OCI-LY1 (cell line): ENCODE data around the gene CHRNA3.

Experiments used
- H2AFZ ChIP-seq: fragments of 200-600 bp; sonication (generic), shearing (Covaris generic); 2 replicates; pipeline ENCODE4 v1.6.0; 2014; ENCODE audit warnings: antibody characterized with exemption, mild to moderate bottlenecking, low read length
- H3F3A ChIP-seq: fragments of 200-600 bp; sonication (generic), shearing (Covaris generic); 2 replicates; pipeline ENCODE4 v1.6.0; 2014; ENCODE audit warnings: mild to moderate bottlenecking, antibody characterized with exemption, low read length, moderate library complexity; ENCODE audit not compliant: insufficient read depth
- H3K27ac ChIP-seq: fragments of 200-600 bp; sonication (generic); 2 replicates; pipeline ENCODE4 v1.5.1; 2014; ENCODE audit warnings: low read length, mixed run types, mild to moderate bottlenecking, low read depth; ENCODE audit not compliant: poor library complexity, severe bottlenecking
- H3K27me3 ChIP-seq: fragments of 200-600 bp; sonication (generic); 2 replicates; pipeline ENCODE4 v1.6.0; 2014; ENCODE audit warnings: antibody characterized with exemption, mild to moderate bottlenecking, low read length, moderate library complexity; ENCODE audit not compliant: insufficient read depth
- H3K36me3 ChIP-seq: fragments of 200-600 bp; sonication (generic); 2 replicates; pipeline ENCODE4 v1.6.1; 2014; ENCODE audit warnings: mild to moderate bottlenecking, antibody characterized with exemption, low read length, moderate library complexity, mixed read lengths; ENCODE audit not compliant: insufficient read depth
- H3K4me1 ChIP-seq: fragments of 200-600 bp; sonication (generic); 2 replicates; pipeline ENCODE4 v1.5.1; 2014; ENCODE audit warnings: mild to moderate bottlenecking, low read length, moderate library complexity; ENCODE audit not compliant: insufficient read depth, severe bottlenecking
- H3K4me2 ChIP-seq: fragments of 200-600 bp; sonication (generic), shearing (Covaris generic); 2 replicates; pipeline ENCODE4 v1.6.1; 2014; ENCODE audit warnings: low read length
- H3K4me3 ChIP-seq: fragments of 200-600 bp; sonication (generic); 2 replicates; pipeline ENCODE4 v1.5.1; 2014; ENCODE audit warnings: low read length, low read depth, mild to moderate bottlenecking, mixed read lengths; ENCODE audit not compliant: poor library complexity, severe bottlenecking
- H3K79me2 ChIP-seq: fragments of 200-600 bp; shearing (Covaris generic); 2 replicates; pipeline ENCODE4 v1.6.1; 2016; ENCODE audit warnings: mixed run types, low read length, mixed read lengths; ENCODE audit not compliant: insufficient read depth
- H3K9ac ChIP-seq: fragments of 200-600 bp; sonication (generic), shearing (Covaris generic); 2 replicates; pipeline ENCODE4 v1.6.1; 2014; ENCODE audit warnings: mild to moderate bottlenecking, low read length, mixed read lengths
- H3K9me2 ChIP-seq: fragments of 200-600 bp; sonication (generic), shearing (Covaris generic); 2 replicates; pipeline ENCODE4 v1.6.1; 2014; ENCODE audit warnings: low read depth, mild to moderate bottlenecking, low read length, mixed read lengths
- H3K9me3 ChIP-seq: fragments of 200-600 bp; shearing (Covaris generic); 2 replicates; pipeline ENCODE4 v1.6.1; 2014; ENCODE audit warnings: low read length, mixed read lengths
- H4K20me1 ChIP-seq: fragments of 200-600 bp; sonication (generic), shearing (Covaris generic); 2 replicates; pipeline ENCODE4 v1.6.0; 2016; ENCODE audit warnings: mild to moderate bottlenecking, low read length; ENCODE audit not compliant: insufficient read depth
- CTCF ChIP-seq: fragments of 200-600 bp; sonication (generic), shearing (Covaris generic); IDR thresholded peaks from 2 replicates; pipeline ENCODE4 v1.5.1; 2017; ENCODE audit warnings: mild to moderate bottlenecking, antibody characterized with exemption, low read length, moderate library complexity, mixed read lengths
- EZH2 ChIP-seq: fragments of 200-600 bp; sonication (generic), shearing (Covaris generic); IDR thresholded peaks from 2 replicates; pipeline ENCODE4 v1.8.0; 2017; ENCODE audit warnings: borderline replicate concordance, mixed run types, mild to moderate bottlenecking, antibody characterized with exemption, low read length, moderate library complexity, mixed read lengths

The CHRNA3 gene

GRCh38 chr15:78641749-78642275, 21.0 kb upstream of the CHRNA3 start:
- TF ChIP-seq CTCF (no peak), EZH2 (no peak)
- H3F3A ChIP-seq: no peaks in the 10 kb centered on the region
- H4K20me1 ChIP-seq: no peaks in the 10 kb centered on the region
- no peak overlapping the region for H3K4me2 ChIP-seq
- no peaks in the 10 kb centered on the region for H3K79me2 ChIP-seq
- no peaks in the 10 kb centered on the region for H3K4me1 ChIP-seq
- H3K9me2 ChIP-seq: no peaks in the 10 kb centered on the region
- H3K4me3 ChIP-seq: no peak overlapping the region
- peaks cover 4% of the 10 kb centered on the region; the same call in 1 of the 2 replicates for H3K27me3 ChIP-seq
- no peak overlapping the region for H2AFZ ChIP-seq
- no peak overlapping the region for H3K27ac ChIP-seq
- no peaks in the 10 kb centered on the region for H3K36me3 ChIP-seq
- H3K9me3 ChIP-seq: no peaks in the 10 kb centered on the region
- no peak overlapping the region for H3K9ac ChIP-seq

GRCh38 chr15:78641102-78641748, 20.4 kb upstream of the CHRNA3 start, which contains the start of gene CHRNB4:
Gene CHRNB4, minus strand, starts transcription at chr15:78641210. Its CDS starts 77 bp downstream, at chr15:78641133.
- Histone ChIP-seq H3K9ac (no peak within 1 kb of the TSS), H3K9me2 (no peaks in the 10 kb centered on the region), H3K4me2 (no peak within 1 kb of the TSS), H3K79me2 (no peaks in the 10 kb centered on the region), H3K36me3 (no peaks in the 10 kb centered on the region), H3K27me3 (peaks cover 4% of the 10 kb centered on the region; the same call in 1 of the 2 replicates), H3K4me3 (no peak within 1 kb of the TSS), H3F3A (no peaks in the 10 kb centered on the region), H3K4me1 (no peaks in the 10 kb centered on the region), H3K9me3 (no peaks in the 10 kb centered on the region), H4K20me1 (no peaks in the 10 kb centered on the region), H2AFZ (no peak within 1 kb of the TSS), H3K27ac (no peak within 1 kb of the TSS)
- TF ChIP-seq CTCF (no peak), EZH2 (no peak)

GRCh38 chr15:78640527-78641101, 19.8 kb upstream of the CHRNA3 start:
- H3K4me1 ChIP-seq: no peaks in the 10 kb centered on the region
- H3K4me2 ChIP-seq: no peak overlapping the region
- H3K79me2 ChIP-seq: no peaks in the 10 kb centered on the region
- no peak overlapping the region for H2AFZ ChIP-seq
- no peaks in the 10 kb centered on the region for H4K20me1 ChIP-seq
- no peak overlapping the region for H3K27ac ChIP-seq
- no peaks in the 10 kb centered on the region for H3F3A ChIP-seq
- peaks cover 4% of the 10 kb centered on the region; the same call in 1 of the 2 replicates for H3K27me3 ChIP-seq
- no peaks in the 10 kb centered on the region for H3K9me2 ChIP-seq
- no peaks in the 10 kb centered on the region for H3K9me3 ChIP-seq
- TF ChIP-seq EZH2: no peak
- TF ChIP-seq CTCF: no peak
- H3K4me3 ChIP-seq: no peak overlapping the region
- no peak overlapping the region for H3K9ac ChIP-seq
- H3K36me3 ChIP-seq: no peaks in the 10 kb centered on the region
